HG03108 (cell line): ENCODE data around the gene FAAP24.
"Not testable (repeated sequence)": the region's sequence is repeated elsewhere in the genome, so short reads cannot be mapped to it uniquely, and the experiment has no call there.

Experiments
- ATAC-seq: cut with Tn5 transposase; IDR thresholded peaks from one replicate; pipeline ENCODE4 v1.9.1; 2021; ENCODE audit warnings: moderate library complexity; ENCODE audit not compliant: unreplicated experiment

Gene FAAP24

DNA sequence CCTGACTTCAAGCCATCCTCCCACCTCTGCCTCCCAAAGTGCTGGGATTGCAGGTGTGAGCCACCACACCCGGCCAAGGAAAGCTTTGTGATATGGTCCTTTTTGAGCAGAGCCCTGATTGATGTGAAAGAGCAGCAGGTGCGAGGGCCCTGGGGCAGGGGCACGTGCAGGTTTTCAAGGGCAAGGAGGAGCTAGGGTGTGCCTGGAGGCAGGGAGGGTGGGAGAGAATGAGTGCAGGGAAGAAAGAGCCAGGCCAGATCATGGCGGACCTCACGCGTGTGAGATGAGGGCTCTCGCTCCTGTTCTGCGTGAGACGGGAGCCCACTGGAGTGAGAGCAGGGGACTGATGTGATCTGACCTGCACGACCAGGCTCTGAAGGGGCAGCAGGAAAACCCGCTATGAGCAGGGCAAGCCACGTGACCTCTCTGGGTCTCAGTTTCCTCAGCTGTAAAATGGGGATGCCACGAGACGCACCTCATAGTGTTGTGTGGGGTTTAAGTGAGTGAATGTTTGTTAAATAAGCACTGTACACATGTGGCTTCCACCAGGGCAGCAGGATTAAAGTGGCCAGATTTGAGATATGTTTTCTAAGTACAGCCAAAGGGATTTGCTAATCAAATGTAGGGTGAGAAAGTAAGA is 25.8 kb downstream of the FAAP24 start:
- no peak for ATAC-seq

DNA sequence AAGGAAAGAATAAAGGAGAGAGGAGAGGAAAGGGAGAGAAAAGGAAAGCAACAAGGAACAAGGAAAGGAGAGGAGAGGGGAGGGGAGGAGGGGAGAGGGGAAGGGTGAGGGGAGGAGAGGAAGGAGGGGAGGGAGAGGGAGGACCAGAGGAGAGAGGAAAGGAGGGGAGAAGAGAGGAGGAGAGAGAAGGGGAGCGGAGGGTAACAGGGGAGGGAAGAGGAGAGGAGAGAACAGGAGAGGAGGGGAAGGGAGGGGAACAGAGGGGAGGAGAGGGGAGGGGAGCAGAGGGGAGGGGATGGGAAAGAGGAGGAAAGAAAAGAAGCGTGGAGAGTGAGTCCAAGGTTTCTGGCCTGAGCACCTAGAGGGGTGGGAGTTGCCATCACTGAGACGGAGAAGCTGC is 26.7 kb downstream of the FAAP24 start:
- ATAC-seq: no peak

DNA sequence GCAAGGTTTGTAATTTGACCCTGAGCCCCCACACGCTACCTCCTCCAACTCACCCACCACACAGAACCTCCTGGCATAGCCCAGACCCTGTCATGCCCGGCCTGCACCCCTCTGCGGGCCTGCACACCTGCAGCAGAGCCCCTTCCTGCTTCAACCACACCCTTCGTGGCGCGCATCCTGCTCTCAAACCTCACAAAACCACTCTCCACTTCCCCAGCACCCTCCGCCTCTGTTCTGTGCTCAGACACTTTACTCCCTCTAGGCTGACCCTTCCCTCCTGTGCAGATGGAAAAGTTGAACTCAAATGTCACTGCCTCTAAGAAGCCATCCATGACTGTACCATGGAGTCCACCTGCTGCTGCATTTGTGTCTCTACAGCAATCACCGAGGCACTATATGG is 28.5 kb downstream of the FAAP24 start:
- no peak for ATAC-seq

DNA sequence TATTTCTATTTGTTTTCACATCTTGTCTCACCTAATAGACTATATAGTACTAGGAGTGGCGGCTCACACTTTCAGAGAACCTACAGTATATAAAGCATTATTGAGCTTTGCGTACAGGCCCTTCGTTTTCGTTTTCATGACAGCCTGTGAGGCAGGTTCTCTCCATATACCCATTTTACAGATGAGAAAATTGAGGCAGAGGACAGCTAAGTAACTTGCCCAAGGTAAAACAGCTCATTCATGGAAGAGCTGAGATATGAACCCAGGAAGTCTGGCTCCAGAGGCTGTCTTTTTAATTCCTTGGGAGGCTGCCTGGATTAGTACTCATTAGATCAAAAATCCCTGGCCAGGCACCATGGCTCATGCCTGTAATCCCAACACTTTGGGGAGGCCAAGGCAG is 28.9 kb downstream of the FAAP24 start:
- ATAC-seq: no peak

DNA sequence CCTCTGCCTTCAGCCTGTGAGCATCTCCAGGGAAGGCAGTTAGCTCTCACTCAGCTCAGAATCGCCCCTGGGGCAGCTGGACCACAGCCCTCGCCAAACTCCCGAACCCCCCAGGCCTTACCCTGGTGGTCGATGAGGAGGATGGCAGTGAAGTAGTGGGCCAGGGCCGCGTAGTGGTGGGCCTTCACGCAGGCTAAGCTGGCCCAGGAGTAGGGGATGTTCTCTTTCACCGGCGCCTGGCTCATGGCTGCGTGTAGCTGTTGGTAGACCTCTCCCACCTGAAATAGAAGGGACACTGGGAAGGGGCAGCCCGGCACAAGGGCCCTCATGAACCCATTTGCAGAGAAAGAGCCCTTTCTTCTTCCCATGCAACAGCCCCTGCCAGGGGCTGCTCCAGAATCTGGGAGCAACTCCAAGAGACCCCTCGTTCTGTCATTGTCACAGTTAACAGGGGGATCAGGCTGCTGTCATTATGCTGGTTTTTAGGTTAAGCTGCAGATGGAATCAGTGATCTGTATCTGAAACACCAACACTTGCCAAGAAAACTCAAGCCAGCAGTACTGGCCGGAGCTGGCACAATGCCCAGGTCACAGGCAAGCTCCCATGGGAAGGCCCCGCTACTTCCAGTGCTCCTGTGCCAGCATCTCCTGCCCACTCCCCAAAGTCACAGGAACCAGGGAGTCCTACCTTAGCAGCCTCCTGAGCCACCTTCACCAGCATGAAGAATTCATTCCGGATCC is 30.3 kb downstream of the FAAP24 start:
- ATAC-seq: not testable (repeated sequence)

DNA sequence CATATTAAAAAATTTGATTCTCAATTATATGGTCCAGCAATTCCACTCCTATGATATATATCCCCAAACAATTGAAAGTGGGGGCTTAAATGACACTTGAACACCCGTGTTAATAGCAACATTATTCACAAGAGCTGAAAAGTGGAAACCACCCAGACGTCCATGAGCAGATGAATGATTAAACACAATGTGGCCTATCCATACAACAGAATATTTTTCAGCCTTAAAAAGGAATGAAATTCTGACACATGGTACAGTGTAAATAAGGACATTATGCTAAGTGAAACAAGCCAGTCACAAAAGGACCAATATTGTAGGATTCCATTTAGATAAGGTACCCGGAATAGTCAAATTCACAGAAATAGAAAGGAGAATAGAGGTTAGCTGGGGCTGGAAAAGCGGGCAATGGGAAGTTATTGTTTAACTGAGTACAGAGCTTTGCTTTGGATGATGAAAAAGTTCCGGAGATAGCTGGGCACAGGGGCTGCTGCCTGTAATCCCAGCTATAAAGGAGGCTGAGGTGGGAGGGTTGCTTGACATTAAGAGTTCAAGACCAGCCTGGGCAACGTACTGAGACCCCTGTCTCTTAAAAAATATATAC is 31.5 kb downstream of the FAAP24 start:
- not testable (repeated sequence) for ATAC-seq

DNA sequence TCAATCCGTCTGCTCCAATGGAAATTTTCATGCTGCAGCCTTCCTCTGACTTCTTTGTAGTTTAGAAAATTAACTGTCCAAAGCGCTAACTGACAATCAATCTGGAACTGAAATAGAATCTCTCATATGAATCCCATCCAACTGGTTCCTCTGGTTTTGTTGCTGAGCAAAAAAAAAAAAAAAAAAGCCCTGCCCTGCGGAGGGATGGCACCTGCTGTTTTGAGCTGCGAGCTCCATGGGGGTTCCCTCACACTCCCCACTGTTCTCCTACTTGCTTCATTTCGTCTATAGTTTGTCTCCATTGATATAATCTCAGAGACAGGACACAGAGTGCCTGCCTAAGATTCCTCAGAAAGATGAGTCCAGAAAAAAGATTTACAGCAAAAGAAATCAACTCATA is 33.4 kb downstream of the FAAP24 start:
- no peak for ATAC-seq

DNA sequence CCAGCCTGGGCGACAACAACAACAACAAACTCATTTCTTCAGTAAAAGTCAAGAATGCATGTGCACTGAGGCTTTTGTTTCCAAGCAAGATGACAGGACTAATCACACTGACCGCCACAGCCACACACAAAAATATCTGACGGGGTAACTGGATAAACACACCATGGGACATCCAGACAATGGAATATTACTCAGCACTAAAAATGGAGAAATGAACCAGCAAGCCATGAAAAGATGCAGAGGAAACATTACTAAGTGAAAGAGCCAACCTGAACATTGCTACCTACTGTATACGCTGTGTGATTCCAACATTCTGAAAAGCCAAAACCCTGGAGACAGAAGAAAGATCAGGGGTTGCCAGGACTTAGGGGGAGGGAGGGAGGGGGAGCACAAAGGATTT is 36.7 kb downstream of the FAAP24 start:
- no peak for ATAC-seq

DNA sequence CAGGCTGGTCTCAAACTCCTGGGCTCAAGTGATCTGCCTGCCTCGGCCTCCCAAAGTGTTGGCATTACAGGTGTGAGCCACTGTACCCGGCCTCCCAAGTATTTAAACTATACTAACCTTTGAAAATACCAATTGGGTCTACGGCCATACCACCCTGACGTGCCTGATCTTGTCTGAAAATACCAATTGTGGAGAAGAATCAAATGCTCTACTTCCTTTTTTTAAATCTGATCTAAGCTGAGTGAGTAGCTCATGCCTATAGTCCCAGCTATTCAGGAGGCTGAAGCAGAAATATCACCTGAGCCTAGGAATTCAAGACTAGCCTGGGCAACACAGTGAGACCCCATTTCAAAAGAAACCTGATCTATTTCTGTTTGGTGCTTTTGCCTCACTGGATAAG is 38.8 kb downstream of the FAAP24 start:
- ATAC-seq: not testable (repeated sequence)

DNA sequence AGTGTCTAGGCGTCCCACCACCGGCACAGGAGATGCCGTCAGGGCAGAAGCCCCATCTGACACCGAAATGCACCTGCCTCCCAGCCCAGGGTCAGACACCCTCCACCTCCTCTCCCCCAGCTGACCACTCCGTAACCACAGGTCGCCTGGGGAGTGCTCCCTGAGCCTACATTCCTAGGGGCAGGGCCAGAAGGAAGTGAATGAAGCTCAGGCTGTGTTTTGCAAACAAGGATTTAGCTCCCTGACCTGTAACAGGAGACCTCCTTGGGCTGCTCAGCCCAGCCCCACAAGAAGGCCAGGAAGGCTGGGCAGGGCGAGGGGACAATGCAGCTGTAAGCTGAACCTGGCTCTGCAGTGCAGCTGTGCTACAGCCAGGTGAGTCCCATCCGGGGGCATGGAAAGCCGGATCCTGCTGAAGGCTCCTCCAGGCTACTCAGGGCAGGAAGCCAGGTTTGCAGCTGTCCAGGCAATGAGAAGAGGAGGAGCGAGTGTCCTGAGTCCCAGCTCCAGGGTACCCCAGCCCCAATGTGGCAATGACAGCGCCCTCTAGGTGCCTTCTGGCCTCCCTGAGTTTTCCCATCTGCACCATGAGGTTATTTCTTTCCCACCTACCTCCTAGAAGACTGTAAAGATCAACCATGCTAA is 50.6 kb downstream of the FAAP24 start:
- ATAC-seq: no peak

DNA sequence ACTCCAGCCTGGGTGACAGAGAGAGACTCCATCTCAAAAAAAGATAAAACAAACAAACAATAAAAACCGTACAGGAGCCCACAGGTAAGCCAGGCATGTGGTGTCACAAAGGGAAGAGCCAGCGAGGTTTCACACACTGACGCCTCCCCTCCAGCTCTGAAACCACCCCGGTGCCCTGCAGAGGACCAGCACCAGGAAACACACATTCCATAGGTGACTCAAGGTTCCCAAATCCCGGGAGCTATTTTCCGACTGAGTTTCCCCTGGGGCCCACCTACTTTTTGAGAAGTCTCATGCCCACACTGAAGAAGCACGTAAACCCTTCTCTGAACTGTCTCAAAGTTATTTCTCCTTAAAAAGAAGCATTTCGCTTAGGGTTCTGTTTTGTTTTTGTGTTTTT is 52.4 kb downstream of the FAAP24 start:
- ATAC-seq: no peak

DNA sequence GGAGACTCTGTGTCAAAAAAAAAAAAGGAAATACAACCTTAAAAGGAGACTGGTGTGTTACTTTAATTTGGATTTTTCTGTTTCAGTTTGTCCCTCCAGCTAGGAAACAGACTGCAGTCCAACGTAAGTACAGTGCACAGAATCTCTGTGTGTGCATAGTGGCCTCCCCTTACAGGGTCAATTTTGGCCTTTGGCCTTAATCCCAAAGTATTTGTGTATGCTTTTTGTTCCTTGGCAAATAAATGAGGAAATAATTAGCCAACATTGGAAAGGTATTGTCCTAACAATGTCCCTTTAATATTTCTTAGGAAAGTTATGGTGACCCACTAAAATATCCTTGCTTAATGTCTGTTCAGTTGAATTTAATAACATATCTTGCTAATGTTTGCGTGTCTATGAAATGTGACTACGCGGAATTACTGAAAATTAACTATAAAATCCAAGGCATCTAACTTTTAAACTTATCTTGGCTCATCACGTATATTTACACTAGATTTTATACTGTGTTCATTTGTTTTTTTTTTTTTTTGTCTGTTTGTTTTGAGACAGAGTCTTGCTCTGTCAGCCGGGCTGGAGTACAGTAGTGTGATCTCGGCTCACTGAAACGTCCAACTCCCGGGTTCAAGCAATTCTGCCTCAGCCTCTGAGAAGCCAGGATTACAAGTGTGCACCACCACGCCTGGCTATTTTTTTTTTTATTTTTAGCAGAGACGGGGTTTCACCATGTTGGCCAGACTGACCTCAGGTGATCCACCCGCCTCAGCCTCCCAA is 53.6 kb downstream of the FAAP24 start:
- not testable (repeated sequence) for ATAC-seq

DNA sequence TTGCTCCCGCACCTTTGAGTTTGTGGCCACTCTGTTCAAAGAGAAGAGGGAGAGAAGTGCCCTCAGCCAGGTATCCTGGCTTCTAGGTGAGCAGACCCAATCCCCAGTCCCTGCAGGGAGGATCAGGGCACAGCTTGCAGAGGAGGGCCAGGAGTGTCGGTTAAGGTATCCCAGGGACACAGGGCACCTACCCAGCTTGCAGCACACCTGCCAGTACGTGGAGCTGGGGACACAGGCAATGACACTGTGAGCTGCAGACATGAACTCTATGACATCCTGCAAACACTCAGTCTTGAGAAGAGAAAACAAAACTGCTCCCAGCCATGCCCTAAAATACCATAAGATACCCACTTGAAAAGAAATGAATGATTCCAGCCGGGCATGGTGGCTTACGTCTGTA is 54.6 kb downstream of the FAAP24 start:
- ATAC-seq: not testable (repeated sequence)
